ENCODE results near the gene KRT36. TPM values are rescaled to one million over a fixed set of nuclear protein-coding genes. Genes with fewer than 3 reads are reported as not detected.
A peak's percentile ranks its signal among the peaks of the same experiment; 100 is the strongest.

The KRT36 gene
- total RNA-seq, 2 donors from 2014 or later = not detected

GRCh38 chr17:41532947-41533570 is 43.3 kb upstream of the KRT36 start:
- Histone ChIP-seq H3K4me1 (ENCODE audit: control insufficient read depth in 1 of 2, low read depth in 2 of 2) (peaks cover 8 to 29% of the 10 kb centered on the region in 2 donors), H3K4me3 (no peak overlapping the region), H3K27ac (no peak overlapping the region), H3K9me3 (no peaks in the 10 kb centered on the region), H3K36me3 (no peaks in the 10 kb centered on the region), H3K27me3 (replicated peaks; ENCODE audit: insufficient read depth) (no peaks in the 10 kb centered on the region)
- DNase-seq (ENCODE audit: low spot score) (no peak), ATAC-seq (ENCODE audit: insufficient number of reproducible peaks, low FRiP score, low read depth) (no peak)
- no peak for TF ChIP-seq CTCF (IDR thresholded peaks at IDR 0.05)

- no peak overlapping the region for H3K27ac ChIP-seq
Measured at GRCh38 chr17:41531993-41532392, 42.3 kb upstream of the KRT36 start.

GRCh38 chr17:41530062-41531048 is 40.6 kb upstream of the KRT36 start:
- ATAC-seq (ENCODE audit: insufficient number of reproducible peaks, low FRiP score, low read depth) = no peak

More at GRCh38 chr17:41531993-41532392, 42.3 kb upstream of the KRT36 start:
- TF ChIP-seq CTCF (IDR thresholded peaks at IDR 0.05) = no peak
- H3K9me3 ChIP-seq = no peaks in the 10 kb centered on the region
- DNase-seq (ENCODE audit: low spot score) (no peak), ATAC-seq (ENCODE audit: insufficient number of reproducible peaks, low FRiP score, low read depth) (no peak)
- no peaks in the 10 kb centered on the region for H3K36me3 ChIP-seq
- H3K4me1 ChIP-seq (ENCODE audit: control insufficient read depth in 1 of 2, low read depth in 2 of 2) = peaks cover 14 to 35% of the 10 kb centered on the region in 2 donors
- H3K4me3 ChIP-seq = no peak overlapping the region
- H3K27me3 ChIP-seq (replicated peaks; ENCODE audit: insufficient read depth) = no peaks in the 10 kb centered on the region

GRCh38 chr17:41529491-41529915 is 39.8 kb upstream of the KRT36 start:
- Histone ChIP-seq H3K36me3 (no peaks in the 10 kb centered on the region), H3K4me3 (no peak overlapping the region), H3K27me3 (replicated peaks; ENCODE audit: insufficient read depth) (no peaks in the 10 kb centered on the region), H3K9me3 (no peaks in the 10 kb centered on the region), H3K27ac (peak overlapping the region in 1 of 2 donors; percentile 55), H3K4me1 (ENCODE audit: control insufficient read depth in 1 of 2, low read depth in 2 of 2) (peaks cover 14 to 35% of the 10 kb centered on the region in 2 donors)
- ATAC-seq (ENCODE audit: insufficient number of reproducible peaks, low FRiP score, low read depth) (no peak), DNase-seq (ENCODE audit: low spot score) (no peak)
- TF ChIP-seq CTCF (IDR thresholded peaks at IDR 0.05) = no peak

More at GRCh38 chr17:41530062-41531048, 40.6 kb upstream of the KRT36 start:
- Histone ChIP-seq H3K36me3 (no peaks in the 10 kb centered on the region), H3K27ac (peak overlapping the region in 1 of 2 donors; percentile 55), H3K4me1 (ENCODE audit: control insufficient read depth in 1 of 2, low read depth in 2 of 2) (peaks cover 14 to 35% of the 10 kb centered on the region in 2 donors), H3K27me3 (replicated peaks; ENCODE audit: insufficient read depth) (no peaks in the 10 kb centered on the region), H3K4me3 (no peak overlapping the region), H3K9me3 (no peaks in the 10 kb centered on the region)
- DNase-seq (ENCODE audit: low spot score) = peak; percentile 28
- TF ChIP-seq CTCF (IDR thresholded peaks at IDR 0.05) = no peak

- Histone ChIP-seq H3K27ac (no peak overlapping the region), H3K4me3 (no peak overlapping the region), H3K36me3 (no peaks in the 10 kb centered on the region), H3K27me3 (replicated peaks; ENCODE audit: insufficient read depth) (no peaks in the 10 kb centered on the region), H3K4me1 (ENCODE audit: control insufficient read depth in 1 of 2, low read depth in 2 of 2) (peaks cover 14 to 35% of the 10 kb centered on the region in 2 donors), H3K9me3 (no peaks in the 10 kb centered on the region)
- TF ChIP-seq CTCF (IDR thresholded peaks at IDR 0.05) = no peak
- no peak for ATAC-seq (ENCODE audit: insufficient number of reproducible peaks, low FRiP score, low read depth)
- no peak for DNase-seq (ENCODE audit: low spot score)
Measured at GRCh38 chr17:41528959-41529353, 39.2 kb upstream of the KRT36 start.

Data from thoracic aorta (tissue), 2 donors.